Nephron progenitor cell (in vitro differentiated cells): ENCODE data around the gene RSPH9.

ENCODE experiments used
- DNase-seq: peaks from one replicate; pipeline ENCODE4 v3.0.0; 2021
- H3K27ac Mint-ChIP-seq: 2 replicates; pipeline ENCODE4 v1.8.0; 2021; ENCODE audit warnings: mild to moderate bottlenecking, moderate library complexity, mixed read lengths
- H3K27me3 Mint-ChIP-seq: 2 replicates; pipeline ENCODE4 v1.8.0; 2021; ENCODE audit warnings: mild to moderate bottlenecking, low read depth, mixed read lengths; ENCODE audit not compliant: poor library complexity
- H3K36me3 Mint-ChIP-seq: 2 replicates; pipeline ENCODE4 v1.8.0; 2021; ENCODE audit warnings: low read depth, mixed read lengths
- H3K4me1 Mint-ChIP-seq: 2 replicates; pipeline ENCODE4 v1.8.0; 2021; ENCODE audit warnings: mixed read lengths
- H3K4me3 Mint-ChIP-seq: 2 replicates; pipeline ENCODE4 v1.8.0; 2021; ENCODE audit warnings: mild to moderate bottlenecking, moderate library complexity, mixed read lengths
- H3K9me3 Mint-ChIP-seq: 2 replicates; pipeline ENCODE4 v1.8.0; 2021; ENCODE audit warnings: mild to moderate bottlenecking, moderate library complexity, mixed read lengths
- TF ChIP-seq, protein P1 (sequence below): fragments of 200-600 bp; sonication (generic); IDR thresholded peaks from 2 replicates; pipeline ENCODE4 v1.5.0; 2021; ENCODE audit warnings: antibody characterized with exemption

The RSPH9 gene

DNA sequence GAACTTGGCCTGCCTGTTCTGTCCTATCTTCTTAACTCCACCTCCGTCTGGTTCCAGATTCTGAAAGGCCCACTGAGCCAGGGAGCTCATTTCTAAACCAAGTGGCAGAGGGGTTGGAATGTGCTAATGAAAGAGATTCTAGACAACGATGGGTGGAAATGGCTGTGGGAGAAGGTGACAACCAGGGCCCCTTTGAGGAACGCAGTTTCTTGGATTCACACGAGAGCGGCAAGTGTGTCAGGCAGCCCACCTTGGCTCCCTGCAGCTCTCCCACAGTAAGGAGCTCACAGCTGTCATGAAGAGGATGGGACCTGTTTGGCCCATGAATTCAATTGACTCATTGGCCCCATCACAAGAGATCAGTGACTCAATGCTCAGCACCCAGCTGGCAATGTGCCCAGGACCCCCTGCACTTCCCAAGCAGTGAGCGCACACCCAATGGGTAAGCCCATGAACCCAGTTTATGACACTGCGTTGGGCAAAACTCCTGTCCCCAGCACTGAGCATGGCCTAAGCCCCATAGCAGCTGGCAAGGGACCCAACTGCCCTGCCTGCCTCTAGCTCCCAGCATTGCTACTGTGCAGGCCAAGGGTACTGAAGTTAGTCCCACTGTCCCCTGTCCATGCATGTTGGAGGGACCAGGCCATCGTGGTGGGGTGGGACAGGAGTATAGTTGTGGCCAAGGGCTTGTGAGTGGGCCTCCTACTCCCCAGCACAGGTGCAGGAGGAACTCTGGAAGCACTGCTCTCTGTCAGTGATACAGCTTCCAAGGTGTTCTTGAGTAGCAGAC lies 26.4 kb downstream of the RSPH9 start:
- Mint-ChIP-seq H3K36me3 (peaks cover 34% of the 10 kb centered on the region), H3K4me1 (peaks cover 75% of the 10 kb centered on the region), H3K27me3 (peaks cover 2% of the 10 kb centered on the region), H3K9me3 (no peaks in the 10 kb centered on the region), H3K27ac (peak overlapping the region; percentile 94), H3K4me3 (no peak overlapping the region)
- DNase-seq: no peak
- TF ChIP-seq, protein P1, sequence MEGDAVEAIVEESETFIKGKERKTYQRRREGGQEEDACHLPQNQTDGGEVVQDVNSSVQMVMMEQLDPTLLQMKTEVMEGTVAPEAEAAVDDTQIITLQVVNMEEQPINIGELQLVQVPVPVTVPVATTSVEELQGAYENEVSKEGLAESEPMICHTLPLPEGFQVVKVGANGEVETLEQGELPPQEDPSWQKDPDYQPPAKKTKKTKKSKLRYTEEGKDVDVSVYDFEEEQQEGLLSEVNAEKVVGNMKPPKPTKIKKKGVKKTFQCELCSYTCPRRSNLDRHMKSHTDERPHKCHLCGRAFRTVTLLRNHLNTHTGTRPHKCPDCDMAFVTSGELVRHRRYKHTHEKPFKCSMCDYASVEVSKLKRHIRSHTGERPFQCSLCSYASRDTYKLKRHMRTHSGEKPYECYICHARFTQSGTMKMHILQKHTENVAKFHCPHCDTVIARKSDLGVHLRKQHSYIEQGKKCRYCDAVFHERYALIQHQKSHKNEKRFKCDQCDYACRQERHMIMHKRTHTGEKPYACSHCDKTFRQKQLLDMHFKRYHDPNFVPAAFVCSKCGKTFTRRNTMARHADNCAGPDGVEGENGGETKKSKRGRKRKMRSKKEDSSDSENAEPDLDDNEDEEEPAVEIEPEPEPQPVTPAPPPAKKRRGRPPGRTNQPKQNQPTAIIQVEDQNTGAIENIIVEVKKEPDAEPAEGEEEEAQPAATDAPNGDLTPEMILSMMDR: no peak

- TF ChIP-seq, protein P1: no peak
- peaks cover 34% of the 10 kb centered on the region for H3K36me3 Mint-ChIP-seq
- no peaks in the 10 kb centered on the region for H3K9me3 Mint-ChIP-seq
- peaks cover under 1% of the 10 kb centered on the region for H3K27me3 Mint-ChIP-seq
- DNase-seq: no peak
- peaks cover 69% of the 10 kb centered on the region for H3K4me1 Mint-ChIP-seq
- H3K27ac Mint-ChIP-seq: peak overlapping the region; percentile 75
- no peak overlapping the region for H3K4me3 Mint-ChIP-seq
These were observed 27.2 kb downstream of the RSPH9 start for GRCh38 chr6:43671801-43672690.

- peak overlapping the region; percentile 96 for H3K27ac Mint-ChIP-seq
- H3K36me3 Mint-ChIP-seq: peaks cover 45% of the 10 kb centered on the region
- H3K9me3 Mint-ChIP-seq: no peaks in the 10 kb centered on the region
- peaks cover 54% of the 10 kb centered on the region for H3K4me1 Mint-ChIP-seq
- DNase-seq: peak; percentile 31
- TF ChIP-seq, protein P1: no peak
- H3K27me3 Mint-ChIP-seq: no peaks in the 10 kb centered on the region
- no peak overlapping the region for H3K4me3 Mint-ChIP-seq
These were observed 28.7 kb downstream of the RSPH9 start for GRCh38 chr6:43673444-43674084.

- H3K27ac Mint-ChIP-seq: peak overlapping the region; percentile 86
- H3K27me3 Mint-ChIP-seq: no peaks in the 10 kb centered on the region
- H3K4me1 Mint-ChIP-seq: peaks cover 51% of the 10 kb centered on the region
- no peak for DNase-seq
- H3K36me3 Mint-ChIP-seq: peaks cover 45% of the 10 kb centered on the region
- H3K9me3 Mint-ChIP-seq: no peaks in the 10 kb centered on the region
- no peak overlapping the region for H3K4me3 Mint-ChIP-seq
- TF ChIP-seq, protein P1: no peak
These were observed 29.5 kb downstream of the RSPH9 start for GRCh38 chr6:43674291-43674690.

DNA sequence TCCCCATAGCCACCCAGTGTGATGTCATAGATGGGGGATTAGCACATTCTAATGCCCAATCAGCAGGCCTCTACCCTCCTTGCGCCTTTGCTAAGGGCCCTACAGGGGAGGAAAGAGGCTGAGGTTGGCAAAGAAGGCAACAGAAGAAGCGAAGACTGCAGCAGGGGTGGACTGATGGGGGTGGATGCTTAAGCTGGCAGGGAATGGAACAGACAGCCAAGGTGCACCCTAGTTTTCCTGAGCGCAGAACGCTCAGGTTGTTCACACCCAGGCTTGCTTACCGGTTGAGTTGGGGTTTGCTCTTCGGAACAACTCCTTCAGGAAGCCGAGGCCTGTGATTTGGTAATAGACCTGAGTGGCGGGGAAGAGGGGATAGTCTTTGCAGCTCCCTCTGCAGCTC lies 30.1 kb downstream of the RSPH9 start:
- no peak for DNase-seq
- H3K4me1 Mint-ChIP-seq: peaks cover 51% of the 10 kb centered on the region
- no peaks in the 10 kb centered on the region for H3K27me3 Mint-ChIP-seq
- H3K4me3 Mint-ChIP-seq: no peak overlapping the region
- TF ChIP-seq, protein P1: no peak
- H3K9me3 Mint-ChIP-seq: no peaks in the 10 kb centered on the region
- peak overlapping the region; percentile 73 for H3K27ac Mint-ChIP-seq
- peaks cover 47% of the 10 kb centered on the region for H3K36me3 Mint-ChIP-seq
